H1 (cell line): ENCODE results near the gene OAS3. TPM values are rescaled to one million over a fixed set of nuclear protein-coding genes. Genes with fewer than 3 reads are reported as not detected.

ENCODE experiments used
- CTCF ChIA-PET: fragments of 300-600 bp; sonication (Branson Sonifier 250); formaldehyde crosslinking; loops from one replicate; lab custom pipeline; 2021; ENCODE audit not compliant: partially characterized antibody; lab: Charles Lee
- POLR2A ChIA-PET: fragments of 300-600 bp; sonication (Branson Sonifier 250); formaldehyde crosslinking; loops from one replicate; lab custom pipeline; 2021; ENCODE audit warnings: inconsistent platforms; ENCODE audit not compliant: partially characterized antibody; lab: Charles Lee
- DNase-seq, 2 experiments: peaks; one replicate each; pipeline versions ENCODE4 v3.0.0 to v3.0.0-alpha.2; 2010 to 2022; ENCODE audit warnings: low spot score in 2 of 2, low read depth in 1 of 2, mixed read lengths in 1 of 2
- FAIRE-seq: peaks from 2 replicates; lab custom pipeline; 2011; peaks lifted over from hg19 to GRCh38; lab: Jason Lieb, UNC
- H2AFZ ChIP-seq: 2 replicates; pipeline ENCODE4 v1.8.1; 2012; ENCODE audit warnings: low read length, inconsistent platforms
- H2AK5ac ChIP-seq: 2 replicates; pipeline ENCODE4 v1.6.1; 2013; ENCODE audit warnings: low read depth, low read length
- H2BK120ac ChIP-seq: replicated peaks from 2 replicates; pipeline ENCODE3; 2013; ENCODE audit warnings: low read depth, low read length, inconsistent platforms
- H2BK12ac ChIP-seq: 2 replicates; pipeline ENCODE4 v1.6.1; 2013; ENCODE audit warnings: low read depth, low read length
- H2BK15ac ChIP-seq: 2 replicates; pipeline ENCODE4 v1.6.1; 2013; ENCODE audit warnings: low read length
- H2BK20ac ChIP-seq: 2 replicates; pipeline ENCODE4 v1.6.1; 2013; ENCODE audit warnings: low read length
- H2BK5ac ChIP-seq: 2 replicates; pipeline ENCODE4 v1.6.1; 2013; ENCODE audit warnings: low read depth, low read length
- H3K14ac ChIP-seq: 2 replicates; pipeline ENCODE4 v1.6.1; 2013; ENCODE audit warnings: inconsistent platforms; ENCODE audit not compliant: insufficient read length
- H3K18ac ChIP-seq: 2 replicates; pipeline ENCODE4 v1.6.1; 2013; ENCODE audit warnings: low read length; ENCODE audit errors: extremely low read depth
- H3K23ac ChIP-seq: 2 replicates; pipeline ENCODE4 v1.6.1; 2013; ENCODE audit warnings: inconsistent platforms; ENCODE audit not compliant: insufficient read length
- H3K23me2 ChIP-seq: 2 replicates; pipeline ENCODE4 v1.6.1; 2013; ENCODE audit warnings: low read depth, low read length
- H3K27ac ChIP-seq: 2 replicates; pipeline ENCODE4 v1.6.1; 2011; ENCODE audit warnings: low read depth, low read length, inconsistent platforms
- H3K27me3 ChIP-seq, 4 experiments: replicated peaks in 1 of 4; 1 replicate in 1 of 4; 2 replicates in 3 of 4; pipeline versions ENCODE4 v1.6.1 to v1.8.1; 2011 to 2013; ENCODE audit warnings: low read length in 3 of 4, mild to moderate bottlenecking in 3 of 4, inconsistent platforms in 2 of 4, mixed read lengths in 2 of 4, moderate library complexity in 1 of 4; ENCODE audit not compliant: control insufficient read depth in 3 of 4, insufficient read depth in 3 of 4; ENCODE audit errors: extremely low read depth in 1 of 4
- H3K36me3 ChIP-seq, 4 experiments: 2 replicates each; pipeline versions ENCODE4 v1.6.1 to v1.8.1; 2011 to 2013; ENCODE audit warnings: mild to moderate bottlenecking in 4 of 4, low read length in 3 of 4, moderate library complexity in 2 of 4, control low read depth in 1 of 4, inconsistent platforms in 1 of 4; ENCODE audit not compliant: insufficient read depth in 4 of 4, control insufficient read depth in 2 of 4
- H3K4ac ChIP-seq: replicated peaks from 2 replicates; pipeline ENCODE3; 2013; ENCODE audit warnings: low read length, low read depth, mixed read lengths, inconsistent platforms; ENCODE audit not compliant: insufficient read length
- H3K4me1 ChIP-seq, 4 experiments: replicated peaks in 1 of 4; 1 replicate in 1 of 4; 2 replicates in 3 of 4; pipeline versions ENCODE4 v1.6.1 to v1.8.1; 2011 to 2013; ENCODE audit warnings: low read length in 3 of 4, inconsistent platforms in 2 of 4, mixed read lengths in 1 of 4; ENCODE audit not compliant: insufficient read depth in 4 of 4, control insufficient read depth in 3 of 4
- H3K4me2 ChIP-seq, 2 experiments: 2 replicates each; pipeline versions ENCODE4 v1.6.1 to v1.8.1; 2011 to 2013; ENCODE audit warnings: low read depth in 2 of 2, low read length in 2 of 2, control low read depth in 1 of 2, inconsistent platforms in 1 of 2, mild to moderate bottlenecking in 1 of 2; ENCODE audit not compliant: insufficient read depth in 1 of 2
- H3K4me3 ChIP-seq, 4 experiments: fragments of 200-600, 300-600 bp in 1 of 4; sonication (generic), shearing (Covaris generic), sonication (Bioruptor Twin) in 1 of 4; 2 replicates each; pipeline versions ENCODE4 v1.5.1 to v1.8.1; 2011 to 2016; ENCODE audit warnings: low read length in 4 of 4, low read depth in 3 of 4, control low read depth in 2 of 4, inconsistent platforms in 2 of 4, mild to moderate bottlenecking in 2 of 4, mixed read lengths in 1 of 4, moderate library complexity in 1 of 4; ENCODE audit not compliant: insufficient read depth in 2 of 4; ENCODE audit errors: extremely low read depth in 1 of 4
- H3K56ac ChIP-seq: replicated peaks from 2 replicates; pipeline ENCODE3; 2013; ENCODE audit warnings: low read depth, mild to moderate bottlenecking, mixed read lengths, low read length, inconsistent platforms; ENCODE audit not compliant: insufficient read length
- H3K79me1 ChIP-seq: 2 replicates; pipeline ENCODE4 v1.6.1; 2013; ENCODE audit warnings: low read depth, low read length, control low read depth
- H3K79me2 ChIP-seq, 2 experiments: 2 replicates each; pipeline versions ENCODE4 v1.6.1 to v1.8.1; 2012 to 2013; ENCODE audit warnings: low read length in 2 of 2, mild to moderate bottlenecking in 2 of 2, inconsistent platforms in 1 of 2; ENCODE audit not compliant: insufficient read depth in 2 of 2, control insufficient read depth in 1 of 2
- H3K9ac ChIP-seq, 4 experiments: replicated peaks in 1 of 4; 1 replicate in 1 of 4; 2 replicates in 3 of 4; pipeline versions ENCODE4 v1.6.1 to v1.8.1; 2011 to 2013; ENCODE audit warnings: low read depth in 3 of 4, low read length in 3 of 4, control low read depth in 2 of 4, mild to moderate bottlenecking in 2 of 4, moderate library complexity in 2 of 4, inconsistent platforms in 1 of 4; ENCODE audit errors: extremely low read depth in 1 of 4
- H3K9me3 ChIP-seq, 2 experiments: 2 replicates each; pipeline versions ENCODE4 v1.6.1 to v1.8.1; 2012 to 2013; ENCODE audit warnings: mild to moderate bottlenecking in 2 of 2, moderate library complexity in 2 of 2, control low read depth in 1 of 2, inconsistent platforms in 1 of 2, low read depth in 1 of 2, low read length in 1 of 2, mixed read lengths in 1 of 2; ENCODE audit not compliant: insufficient read depth in 2 of 2
- H4K20me1 ChIP-seq, 2 experiments: replicated peaks in 1 of 2; 2 replicates each; pipeline versions ENCODE3 to v1.8.1; 2011 to 2013; ENCODE audit warnings: inconsistent platforms in 2 of 2, low read length in 2 of 2, mild to moderate bottlenecking in 1 of 2; ENCODE audit not compliant: insufficient read depth in 2 of 2, control insufficient read depth in 1 of 2
- H4K5ac ChIP-seq: 2 replicates; pipeline ENCODE4 v1.6.1; 2013; ENCODE audit warnings: low read length, low read depth, mixed read lengths, inconsistent platforms; ENCODE audit not compliant: insufficient read length
- H4K8ac ChIP-seq: 2 replicates; pipeline ENCODE4 v1.8.0; 2013; ENCODE audit warnings: mild to moderate bottlenecking, moderate library complexity, low read length, inconsistent platforms; ENCODE audit not compliant: insufficient read depth; ENCODE audit errors: extremely low read depth
- H4K91ac ChIP-seq: replicated peaks from 2 replicates; pipeline ENCODE3; 2013; ENCODE audit warnings: low read length, mixed read lengths, inconsistent platforms; ENCODE audit not compliant: insufficient read length
- BACH1 ChIP-seq: IDR thresholded peaks from 2 replicates; pipeline ENCODE4 v1.6.1; 2012; ENCODE audit warnings: low read length, improper control_type of control experiment
- CREB1 ChIP-seq: IDR thresholded peaks from 2 replicates; pipeline ENCODE4 v1.6.1; 2012; ENCODE audit warnings: inconsistent platforms
- WGBS, 2 experiments: shearing (Covaris generic) in 1 of 2; methylation state at CpG; one replicate each; pipeline versions ENCODE4 v1.1.6 to v1.1.7; 2013 to 2015; ENCODE audit warnings: low lambda C conversion rate in 2 of 2, mixed read lengths in 2 of 2, inconsistent platforms in 1 of 2, low coverage in 1 of 2, missing lambda C conversion rate in 1 of 2; ENCODE audit not compliant: insufficient replicate concordance in 2 of 2, insufficient coverage in 1 of 2, insufficient read length in 1 of 2; ENCODE audit errors: extremely low coverage in 1 of 2, missing lambda C conversion rate in 1 of 2; 5-methylcytosine and 5-hydroxymethylcytosine counted together
- polyA plus RNA-seq, 7 experiments: library from polyadenylated mRNA; depleted of rRNA in 3 of 7; stranded (reverse) in 5 of 7; unstranded in 2 of 7; fragments of >200 nt in 5 of 7; fragments of 200-250 nt in 2 of 7; gene quantifications; 1 replicate in 5 of 7; 2 replicates in 1 of 7; 4 replicates in 1 of 7; pipeline versions ENCODE4 v1.2.1 to v1.2.3, GENCODE V29; 2011 to 2013; ENCODE audit warnings: missing spikeins in 2 of 7, mixed read lengths in 2 of 7
- total RNA-seq: library from RNA; stranded (reverse); fragmentation: NEBNext Ultra II Directional; extraction: Animal tissue kit (Norgen Biotek cat#: 25700); gene quantifications from 2 replicates; pipeline ENCODE4 v1.2.1, GENCODE V29; 2021

OAS3 gene
- total and polyA plus RNA-seq, 2 of the 8 experiments (the other 6 are each of a cell fraction or from before 2014, with no cell fraction given): 0.73 to 3.7 TPM

- TF ChIP-seq BACH1: no peak
- no peak for TF ChIP-seq CREB1
- H4K8ac ChIP-seq: no peak overlapping the region
- DNase-seq (no peak), FAIRE-seq (no peak)
- no peaks in the 10 kb centered on the region for H3K36me3 ChIP-seq
- ChIA-PET POLR2A (no interaction called here), CTCF (interaction anchor here (1.3 kb wide), 1 partner anchor 20 kb away, joined by 6 read pairs; no protein-coding TSS in a partner anchor)
- H3K27ac ChIP-seq: no peak overlapping the region
- WGBS, 2 experiments: 86% methylated on average over 4 of the region's 5 CpGs; no CpG with 5 or more reads in 1 of the 2 experiments
- no peak overlapping the region for H3K4me2 ChIP-seq
- H3K79me2 ChIP-seq: no peaks in the 10 kb centered on the region
- no peaks in the 10 kb centered on the region for H3K79me1 ChIP-seq
- H4K20me1 ChIP-seq: peaks cover 0 to 2% of the 10 kb centered on the region in 2 experiments
- no peaks in the 10 kb centered on the region for H3K4me1 ChIP-seq
- no peak overlapping the region for H3K18ac ChIP-seq
- no peaks in the 10 kb centered on the region for H3K23me2 ChIP-seq
- no peaks in the 10 kb centered on the region; a peak in 2 of 7 replicates for H3K27me3 ChIP-seq
- H2BK5ac ChIP-seq: no peak overlapping the region
- H3K4me3 ChIP-seq: no peak overlapping the region
- no peak overlapping the region for H2AFZ ChIP-seq
- H3K56ac ChIP-seq: no peak overlapping the region
- no peak overlapping the region for H4K5ac ChIP-seq
- no peak overlapping the region for H2BK120ac ChIP-seq
- no peaks in the 10 kb centered on the region for H3K9me3 ChIP-seq
- no peak overlapping the region for H2BK12ac ChIP-seq
- H3K9ac ChIP-seq: no peak overlapping the region
- H3K4ac ChIP-seq: no peak overlapping the region
- no peak overlapping the region for H4K91ac ChIP-seq
- H2BK20ac ChIP-seq: no peak overlapping the region
- H2BK15ac ChIP-seq: no peak overlapping the region
- no peak overlapping the region for H3K23ac ChIP-seq
- no peak overlapping the region for H3K14ac ChIP-seq
- H2AK5ac ChIP-seq: no peak overlapping the region
Measured at GRCh38 chr12:112971248-112971647, 33.0 kb downstream of the OAS3 start.
